ENCODE data around the gene SLC19A1.
A peak's percentile ranks its signal among the peaks of the same experiment; 100 is the strongest.

Gene SLC19A1

DNA sequence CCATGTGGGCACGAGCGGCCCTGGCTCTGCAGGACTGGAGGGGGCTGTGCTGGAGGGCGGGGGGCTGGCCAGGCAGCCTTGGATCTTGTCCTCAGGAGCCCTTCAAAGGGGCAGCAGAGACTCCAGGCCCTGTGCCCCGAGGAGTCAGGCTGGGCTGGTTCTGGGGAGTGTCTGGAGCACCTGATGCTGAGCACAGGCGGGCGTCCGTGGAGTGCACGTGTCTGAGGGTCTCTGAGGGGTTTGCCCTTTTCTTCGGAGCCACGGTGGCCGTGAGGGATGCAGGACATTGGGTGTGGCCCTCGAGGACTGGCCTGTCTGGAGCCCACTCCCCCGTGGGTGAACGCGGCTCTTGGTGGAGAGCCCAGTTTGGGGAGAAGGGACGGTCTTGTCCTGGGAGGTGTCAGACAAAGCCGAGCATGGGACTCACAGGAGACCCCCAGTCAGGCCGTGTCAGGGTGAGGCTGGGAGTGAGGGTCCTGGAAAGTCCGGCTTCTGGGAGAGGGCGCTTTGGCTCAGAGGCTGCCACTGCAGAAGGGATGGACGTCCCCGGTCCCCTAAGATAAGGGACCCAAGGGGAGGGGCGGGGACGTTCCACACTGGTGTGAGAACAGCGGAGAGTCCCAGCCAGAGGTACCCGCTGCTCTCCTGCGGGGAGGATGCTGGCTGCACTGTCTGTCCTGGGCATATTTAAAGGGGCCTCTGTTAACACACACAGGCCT, 76.5 kb downstream of the SLC19A1 start:
- TF ChIP-seq ZFX (IDR thresholded peaks at IDR 0.05) = no peak
- TF ChIP-seq, protein P1, sequence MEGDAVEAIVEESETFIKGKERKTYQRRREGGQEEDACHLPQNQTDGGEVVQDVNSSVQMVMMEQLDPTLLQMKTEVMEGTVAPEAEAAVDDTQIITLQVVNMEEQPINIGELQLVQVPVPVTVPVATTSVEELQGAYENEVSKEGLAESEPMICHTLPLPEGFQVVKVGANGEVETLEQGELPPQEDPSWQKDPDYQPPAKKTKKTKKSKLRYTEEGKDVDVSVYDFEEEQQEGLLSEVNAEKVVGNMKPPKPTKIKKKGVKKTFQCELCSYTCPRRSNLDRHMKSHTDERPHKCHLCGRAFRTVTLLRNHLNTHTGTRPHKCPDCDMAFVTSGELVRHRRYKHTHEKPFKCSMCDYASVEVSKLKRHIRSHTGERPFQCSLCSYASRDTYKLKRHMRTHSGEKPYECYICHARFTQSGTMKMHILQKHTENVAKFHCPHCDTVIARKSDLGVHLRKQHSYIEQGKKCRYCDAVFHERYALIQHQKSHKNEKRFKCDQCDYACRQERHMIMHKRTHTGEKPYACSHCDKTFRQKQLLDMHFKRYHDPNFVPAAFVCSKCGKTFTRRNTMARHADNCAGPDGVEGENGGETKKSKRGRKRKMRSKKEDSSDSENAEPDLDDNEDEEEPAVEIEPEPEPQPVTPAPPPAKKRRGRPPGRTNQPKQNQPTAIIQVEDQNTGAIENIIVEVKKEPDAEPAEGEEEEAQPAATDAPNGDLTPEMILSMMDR (conservative IDR thresholded peaks at IDR 0.05) = no peak
- H3K27ac ChIP-seq = no peak overlapping the region

DNA sequence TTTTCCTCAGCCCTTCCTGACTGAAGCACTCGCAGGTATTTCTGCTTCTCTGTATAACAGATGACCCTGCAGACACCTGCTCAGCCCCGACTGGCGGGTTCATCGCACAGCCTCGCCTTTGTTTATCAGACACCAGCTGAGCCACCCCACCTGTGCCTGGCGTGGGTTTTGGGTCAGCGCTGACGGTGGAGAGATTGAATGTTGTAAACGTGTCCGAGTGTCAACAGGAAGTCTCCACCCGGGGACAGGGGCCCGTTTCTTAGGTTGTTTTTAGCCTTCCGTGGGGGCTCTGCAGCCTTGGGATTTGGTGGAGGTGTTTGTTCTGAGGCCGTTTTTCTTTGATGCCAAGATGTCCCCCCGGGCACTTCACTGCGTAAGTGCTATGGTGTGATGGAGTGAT, 77.1 kb downstream of the SLC19A1 start:
- TF ChIP-seq, protein P1 (conservative IDR thresholded peaks at IDR 0.05) = no peak
- no peak for TF ChIP-seq ZFX (IDR thresholded peaks at IDR 0.05)
- no peak overlapping the region for H3K27ac ChIP-seq

DNA sequence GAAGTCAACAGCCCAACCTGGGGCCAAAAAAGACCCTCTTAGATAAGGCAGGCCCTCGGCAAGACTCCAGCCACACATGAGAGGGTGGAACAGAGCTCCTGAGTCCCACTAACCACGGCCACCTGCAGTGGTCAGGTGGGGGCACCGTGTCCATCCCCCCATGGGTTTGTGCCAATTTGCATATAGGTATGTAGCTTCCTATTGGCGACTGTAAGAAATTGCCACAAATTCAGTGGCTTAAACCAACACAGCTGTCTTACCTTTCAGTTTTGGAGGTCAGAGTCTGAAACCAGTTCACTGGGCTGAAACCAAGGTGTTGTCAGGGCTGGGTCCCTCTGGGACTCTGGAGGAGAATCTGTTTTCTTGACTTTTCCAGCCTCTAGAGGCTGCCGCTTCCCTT, 77.9 kb downstream of the SLC19A1 start:
- no peak overlapping the region for H3K27ac ChIP-seq
- TF ChIP-seq ZFX (IDR thresholded peaks at IDR 0.05) = no peak
- TF ChIP-seq, protein P1 (conservative IDR thresholded peaks at IDR 0.05) = no peak

DNA sequence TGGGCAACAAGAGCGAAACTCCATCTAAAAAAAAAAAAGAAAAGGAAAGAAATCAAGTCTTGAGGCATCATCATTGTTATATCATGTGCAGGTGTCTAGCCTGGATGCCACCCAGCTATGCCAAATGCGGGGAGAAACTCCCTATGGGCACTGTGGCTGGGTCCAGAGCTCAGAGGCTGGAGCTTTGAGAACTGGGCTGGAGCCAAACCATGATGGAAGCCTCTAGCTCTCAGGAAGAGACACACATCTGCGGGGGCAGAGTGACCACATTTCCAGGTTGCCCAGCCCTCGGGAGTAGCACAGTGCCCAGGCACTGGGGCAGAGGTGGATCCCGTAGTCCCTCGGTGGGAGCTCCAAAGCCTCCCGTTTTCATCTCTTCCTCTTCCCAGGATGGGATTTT, 78.4 kb downstream of the SLC19A1 start:
- TF ChIP-seq, protein P1 (conservative IDR thresholded peaks at IDR 0.05) = no peak
- TF ChIP-seq ZFX (IDR thresholded peaks at IDR 0.05) = no peak
- H3K27ac ChIP-seq = no peak overlapping the region

DNA sequence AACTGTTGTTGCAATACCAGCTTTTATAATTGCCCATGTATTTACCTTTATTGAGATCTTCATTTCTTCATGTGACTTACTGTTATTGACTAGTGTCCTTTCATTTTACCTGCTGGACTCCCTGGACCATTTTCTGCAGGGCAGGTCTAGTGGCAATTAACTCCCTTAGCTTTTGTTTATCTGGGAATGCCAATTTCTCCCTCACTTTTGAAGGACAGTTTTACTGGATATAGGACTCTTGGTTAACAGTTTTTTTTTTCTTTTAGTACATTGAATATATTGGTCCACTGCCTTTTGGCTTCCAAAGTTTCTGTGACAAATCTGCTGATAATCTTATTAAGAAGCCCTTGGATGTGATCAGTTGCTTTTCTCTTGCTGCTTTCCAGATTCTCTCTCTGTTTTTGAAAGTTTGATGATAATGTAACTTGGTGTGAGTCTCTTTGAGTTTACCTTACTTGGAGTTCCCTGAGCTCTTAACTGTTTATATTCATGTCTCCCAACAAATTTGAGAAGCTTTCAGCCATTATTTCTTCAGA, 80.4 kb downstream of the SLC19A1 start:
- no peak for TF ChIP-seq ZFX (IDR thresholded peaks at IDR 0.05)
- TF ChIP-seq, protein P1 (conservative IDR thresholded peaks at IDR 0.05) = no peak

DNA sequence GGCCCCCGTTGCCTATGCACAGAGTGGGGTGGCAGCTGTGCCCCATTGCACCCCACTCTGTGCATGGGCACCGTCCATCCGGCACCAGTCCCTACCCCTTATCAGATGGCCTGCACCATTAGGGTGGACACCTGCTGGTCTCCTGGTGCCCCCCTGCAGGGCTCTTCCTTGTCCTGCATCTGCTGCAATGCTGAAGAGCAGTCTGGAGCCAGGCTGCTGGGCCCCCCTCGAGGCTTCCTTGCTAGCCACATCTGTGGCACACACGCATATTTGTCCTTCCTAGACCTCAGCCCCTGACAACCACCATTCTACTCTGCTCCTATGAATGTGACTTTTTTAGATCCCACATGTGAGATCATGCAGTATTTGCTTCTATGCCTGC, 80.9 kb downstream of the SLC19A1 start:
- H3K27ac ChIP-seq = no peak overlapping the region
- TF ChIP-seq, protein P1 (conservative IDR thresholded peaks at IDR 0.05) = no peak
- TF ChIP-seq ZFX (IDR thresholded peaks at IDR 0.05) = no peak

More for the DNA sequence above, 80.4 kb downstream of the SLC19A1 start:
- no peak overlapping the region for H3K27ac ChIP-seq

DNA sequence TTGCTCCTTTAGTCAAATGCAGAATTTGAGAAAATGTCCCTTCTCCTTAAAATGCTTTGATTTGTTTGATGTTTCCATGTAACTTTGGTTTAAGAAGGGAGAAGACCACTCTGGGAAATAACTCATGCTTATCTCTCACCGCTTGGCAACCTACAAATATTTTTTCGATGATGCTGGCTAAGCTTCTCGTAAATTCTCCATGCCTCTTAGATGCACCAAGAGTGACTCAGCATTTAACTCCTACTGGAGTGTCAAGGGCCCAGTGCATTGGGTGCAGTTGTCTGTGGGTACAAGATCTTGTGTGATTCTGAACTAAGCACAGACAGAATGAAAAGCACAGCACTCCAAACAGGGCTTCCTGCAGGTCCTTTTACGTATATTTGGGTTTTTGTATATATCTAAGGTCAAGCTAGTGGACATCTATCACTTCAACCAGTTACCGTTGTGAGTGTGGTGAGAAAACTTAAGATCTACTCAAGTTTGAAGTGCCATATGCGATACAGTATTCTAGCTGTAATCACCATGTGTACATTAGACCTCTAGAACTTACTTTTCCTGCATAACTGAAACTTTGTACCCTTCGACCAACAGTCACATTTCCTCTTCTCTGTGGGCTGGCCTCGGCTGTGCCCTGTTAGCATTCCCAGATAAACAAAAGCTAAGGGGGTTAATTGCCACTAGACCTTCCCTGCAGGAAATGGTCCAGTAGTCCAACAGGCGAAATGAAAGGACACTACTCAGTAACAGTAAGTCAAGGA, 81.5 kb downstream of the SLC19A1 start:
- no peak for TF ChIP-seq ZFX (IDR thresholded peaks at IDR 0.05)
- TF ChIP-seq, protein P1 (conservative IDR thresholded peaks at IDR 0.05) = no peak
- peak overlapping the region; percentile 18 for H3K27ac ChIP-seq

Measured in C4-2B (cell line).